A549 (cell line): ENCODE data around the gene LIMCH1. TPM values are rescaled to one million over a fixed set of nuclear protein-coding genes. Genes with fewer than 3 reads are reported as not detected.
A peak's percentile ranks its signal among the peaks of the same experiment; 100 is the strongest.

Source experiments
- ATAC-seq, 2 experiments: fragments of 200-7000 bp in 1 of 2; fragments of >200 bp in 1 of 2; cut with Nextera tagmentation in 1 of 2; cut with Tn5 transposase in 1 of 2; 3 replicates each; pipeline versions ENCODE4 v1.8.0 to v1.9.1; 2018 to 2020; ENCODE audit warnings: mild to moderate bottlenecking in 1 of 2, moderate library complexity in 1 of 2
- CTCF ChIA-PET: fragments of 300-600 bp; sonication (Branson Sonifier 250); formaldehyde crosslinking; extraction: SDS; loops from one replicate; lab custom pipeline; 2021; ENCODE audit warnings: antibody characterized with exemption, inconsistent platforms; lab: Yijun Ruan, JAX
- POLR2A ChIA-PET: fragments of 350-600 bp; formaldehyde crosslinking; extraction: SDS; loops from one replicate; lab custom pipeline; 2021; ENCODE audit warnings: antibody characterized with exemption, inconsistent platforms; lab: Yijun Ruan, JAX
- DNase-seq, 2 experiments: peaks; one replicate each; pipeline versions ENCODE4 v3.0.0 to v3.0.0-alpha.2; 2011 to 2016; ENCODE audit warnings: low read depth in 1 of 2, low spot score in 1 of 2
- FAIRE-seq: peaks from 2 replicates; lab custom pipeline; 2011; peaks lifted over from hg19 to GRCh38; lab: Jason Lieb, UNC
- H3K27ac ChIP-seq, 2 experiments: fragments of >200 bp; sonication (Bioruptor Twin); formaldehyde crosslinking; 3 replicates each; pipeline ENCODE4 v1.5.1; 2016 to 2017
- H3K4me1 ChIP-seq: fragments of >200 bp; sonication (Bioruptor Twin); formaldehyde crosslinking; 3 replicates; pipeline ENCODE4 v1.6.1; 2016
- H3K4me2 ChIP-seq: fragments of >200 bp; sonication (Bioruptor Twin); formaldehyde crosslinking; 3 replicates; pipeline ENCODE4 v1.6.1; 2016
- H3K4me3 ChIP-seq: fragments of >200 bp; sonication (Bioruptor Twin); formaldehyde crosslinking; 3 replicates; pipeline ENCODE4 v1.5.1; 2016
- H3K9me3 ChIP-seq: fragments of >200 bp; sonication (Bioruptor Twin); formaldehyde crosslinking; 3 replicates; pipeline ENCODE4 v1.6.1; 2016
- CBX8 ChIP-seq: fragments of 200-600 bp; sonication (generic); IDR thresholded peaks from 2 replicates; pipeline ENCODE4 v1.6.1; 2016
- FOSB ChIP-seq: fragments of 250-450 bp; sonication (Bioruptor Pico); IDR thresholded peaks from 2 replicates; pipeline ENCODE4 v1.5.0; 2020; ENCODE audit warnings: mild to moderate bottlenecking, moderate library complexity
- GATA3 ChIP-seq: IDR thresholded peaks from 2 replicates; pipeline ENCODE4 v1.6.1; 2012; ENCODE audit warnings: borderline replicate concordance
- HOXB5 ChIP-seq: fragments of 250-450 bp; sonication (Bioruptor Pico); IDR thresholded peaks from 2 replicates; pipeline ENCODE4 v1.5.0; 2020; ENCODE audit warnings: mild to moderate bottlenecking, moderate library complexity
- KDM5A ChIP-seq: fragments of 200-600 bp; sonication (generic); IDR thresholded peaks from 2 replicates; pipeline ENCODE4 v1.6.1; 2016; ENCODE audit warnings: antibody characterized with exemption, mild to moderate bottlenecking
- MAZ ChIP-seq: fragments of 150-350 bp; IDR thresholded peaks from 2 replicates; pipeline ENCODE4 v1.6.1; 2014; ENCODE audit warnings: antibody characterized with exemption, low read depth, low read length, borderline replicate concordance
- POLR2AphosphoS2 ChIP-seq: conservative IDR thresholded peaks from 2 replicates; pipeline ENCODE4 v1.6.1; 2012; ENCODE audit warnings: low read length, improper control_type of control experiment, inconsistent platforms
- RARB ChIP-seq: fragments of 250-450 bp; sonication (Bioruptor Pico); IDR thresholded peaks from 2 replicates; pipeline ENCODE4 v1.8.0; 2021; ENCODE audit warnings: mild to moderate bottlenecking, moderate library complexity
- RNF2 ChIP-seq: fragments of 200-600 bp; sonication (generic); IDR thresholded peaks from 2 replicates; pipeline ENCODE4 v1.6.1; 2016; ENCODE audit warnings: low read depth, mild to moderate bottlenecking, antibody characterized with exemption, moderate library complexity, borderline replicate concordance
- WGBS: methylation state at CpG from one replicate; pipeline ENCODE4 v1.1.6; 2017; ENCODE audit errors: missing lambda C conversion rate; 5-methylcytosine and 5-hydroxymethylcytosine counted together
- polyA plus RNA-seq, 4 experiments: library from polyadenylated mRNA; depleted of rRNA in 3 of 4; stranded (reverse); fragments of >200 nt; fragmentation: RNase III in 1 of 4; extraction: RNeasy Plus Mini Kit Qiagen cat#74134 plus additional on column Dnase treatment in 1 of 4; gene quantifications; 2 replicates in 3 of 4; 3 replicates in 1 of 4; pipeline ENCODE4 v1.2.3, GENCODE V29; 2011 to 2017
- TF ChIP-seq, protein P1 (sequence below): fragments of 150-350 bp; IDR thresholded peaks from 2 replicates; pipeline ENCODE4 v1.6.1; 2014; ENCODE audit warnings: low read depth, mild to moderate bottlenecking, low read length
- TF ChIP-seq, protein P2 (sequence below): fragments of >200 bp; sonication (Bioruptor Twin); formaldehyde crosslinking; IDR thresholded peaks from 3 replicates; pipeline ENCODE4 v1.6.1; 2016
- TF ChIP-seq, protein P3 (sequence below): IDR thresholded peaks from 2 replicates; pipeline ENCODE4 v1.6.1; 2012
- TF ChIP-seq, protein P4 (sequence below): fragments of 200-600 bp; sonication (generic); IDR thresholded peaks from 2 replicates; pipeline ENCODE4 v1.6.1; 2016; ENCODE audit warnings: antibody characterized with exemption, mild to moderate bottlenecking, moderate library complexity

The LIMCH1 gene
- polyA plus RNA-seq, 2 of the 4 experiments (the other 2 are of a cell fraction): 52.9 to 88.9 TPM

DNA sequence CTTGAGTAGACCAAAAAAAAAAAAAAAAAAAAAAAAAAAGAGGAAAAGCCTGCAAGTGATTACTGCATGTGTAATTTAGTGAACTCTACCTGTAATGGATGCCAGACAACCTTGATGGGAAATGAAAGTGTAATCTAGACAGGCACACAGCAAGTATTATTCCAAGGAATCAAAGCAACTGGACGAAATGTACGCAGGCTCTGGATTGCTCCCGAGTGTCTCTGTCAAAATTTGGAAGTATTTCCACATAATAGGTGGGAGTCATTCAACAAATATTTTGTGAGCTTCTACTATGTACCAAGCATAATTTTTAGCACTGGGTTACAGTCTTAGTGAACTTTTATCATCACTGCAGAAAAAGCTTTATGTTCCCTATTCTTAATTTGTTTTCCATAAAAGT is 64.2 kb downstream of the LIMCH1 start:
- ATAC-seq: no peak
- H3K9me3 ChIP-seq: no peaks in the 10 kb centered on the region
- TF ChIP-seq KDM5A (no peak), POLR2AphosphoS2 (no peak), MAZ (no peak), HOXB5 (CRISPR knock-in tag) (no peak)
- TF ChIP-seq, all 56 proteins: peak for 0
- POLR2A ChIA-PET: no interaction called here
- Histone ChIP-seq H3K27ac (peak overlapping the region; percentile 63 to 78; a peak in 4 of 6 replicates), H3K4me1 (peaks cover 68% of the 10 kb centered on the region), H3K4me3 (no peak overlapping the region), H3K4me2 (peak overlapping the region; percentile 78)
- no peak for DNase-seq
- no peak for FAIRE-seq
- WGBS: 63% methylated on average over 3 of the region's 3 CpGs
- CTCF ChIA-PET: interaction anchor here (2.0 kb wide), 1 partner anchor 10 kb away, joined by 5 read pairs; no protein-coding TSS in a partner anchor

DNA sequence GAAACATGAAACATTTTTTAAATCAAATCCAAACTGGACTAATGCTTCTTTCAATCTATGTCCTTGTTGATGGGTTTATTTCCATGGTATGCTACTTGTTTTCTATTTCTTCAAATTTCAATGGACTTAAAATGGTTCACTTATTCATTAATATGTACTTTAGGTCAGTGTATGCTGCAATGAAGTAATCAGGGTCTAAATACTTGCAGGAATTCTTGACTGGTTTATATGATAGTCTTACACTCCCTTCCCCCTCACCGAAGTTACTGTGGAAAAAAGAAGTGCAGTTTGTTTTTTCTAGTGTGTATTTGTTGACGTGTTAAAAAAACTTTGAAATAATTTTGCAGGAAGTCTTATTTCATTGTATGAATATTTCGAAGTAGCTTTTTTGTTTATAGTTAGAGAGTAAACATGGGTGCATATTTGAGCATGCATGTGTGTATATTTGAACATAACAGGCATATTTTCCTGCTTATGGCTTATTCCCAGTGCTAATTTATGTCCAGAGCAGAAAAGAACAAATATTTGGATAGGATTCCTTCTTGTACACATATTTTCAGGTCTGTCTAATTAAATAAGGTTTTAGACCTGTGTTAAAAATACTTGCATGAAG is 65.0 kb downstream of the LIMCH1 start:
- Histone ChIP-seq H3K9me3 (no peaks in the 10 kb centered on the region), H3K4me2 (peak overlapping the region; percentile 78), H3K4me3 (no peak overlapping the region), H3K27ac (peak overlapping the region; percentile 63 to 78; a peak in 3 of 6 replicates), H3K4me1 (peaks cover 59% of the 10 kb centered on the region)
- FAIRE-seq (no peak), DNase-seq (no peak), ATAC-seq (no peak)
- 22% methylated on average over 3 of the region's 3 CpGs for WGBS
- POLR2A ChIA-PET: no interaction called here
- TF ChIP-seq, protein P1, sequence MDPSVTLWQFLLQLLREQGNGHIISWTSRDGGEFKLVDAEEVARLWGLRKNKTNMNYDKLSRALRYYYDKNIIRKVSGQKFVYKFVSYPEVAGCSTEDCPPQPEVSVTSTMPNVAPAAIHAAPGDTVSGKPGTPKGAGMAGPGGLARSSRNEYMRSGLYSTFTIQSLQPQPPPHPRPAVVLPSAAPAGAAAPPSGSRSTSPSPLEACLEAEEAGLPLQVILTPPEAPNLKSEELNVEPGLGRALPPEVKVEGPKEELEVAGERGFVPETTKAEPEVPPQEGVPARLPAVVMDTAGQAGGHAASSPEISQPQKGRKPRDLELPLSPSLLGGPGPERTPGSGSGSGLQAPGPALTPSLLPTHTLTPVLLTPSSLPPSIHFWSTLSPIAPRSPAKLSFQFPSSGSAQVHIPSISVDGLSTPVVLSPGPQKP: no peak
- peak; percentile 27; the same call in 1 of the 2 replicates for TF ChIP-seq GATA3
- CTCF ChIA-PET: interaction anchor here (2.0 kb wide), 1 partner anchor 11 kb away, joined by 5 read pairs; no protein-coding TSS in a partner anchor

DNA sequence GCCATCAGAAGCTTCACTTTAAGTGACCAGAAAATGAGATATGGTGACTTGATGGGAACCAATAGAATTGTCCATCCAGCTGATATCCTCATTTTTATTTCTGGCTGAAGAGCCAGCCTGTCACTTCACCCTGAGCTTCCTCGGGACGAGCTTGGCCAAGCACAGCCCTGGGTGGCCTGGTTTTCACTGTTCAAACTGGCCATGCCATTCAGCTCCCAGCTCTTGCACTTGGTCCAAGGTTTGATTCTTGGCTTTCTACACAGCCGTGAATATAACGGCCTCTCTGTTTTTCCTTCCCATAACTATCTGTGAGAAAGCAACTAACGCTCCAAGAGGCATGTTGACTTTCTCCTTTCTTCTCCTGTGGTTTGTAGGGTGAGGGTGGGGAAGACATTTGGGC is 71.9 kb downstream of the LIMCH1 start:
- H3K4me1 ChIP-seq: peaks cover 40% of the 10 kb centered on the region
- FAIRE-seq (no peak), DNase-seq (no peak)
- no peaks in the 10 kb centered on the region for H3K9me3 ChIP-seq
- POLR2A ChIA-PET: no interaction called here
- H3K27ac ChIP-seq: peak overlapping the region; percentile 11 to 57; a peak in 1 of 6 replicates
- TF ChIP-seq FOSB (no peak), HOXB5 (CRISPR knock-in tag) (no peak), MAZ (no peak), KDM5A (no peak), RARB (no peak), RNF2 (no peak), CBX8 (no peak)
- TF ChIP-seq, protein P2, sequence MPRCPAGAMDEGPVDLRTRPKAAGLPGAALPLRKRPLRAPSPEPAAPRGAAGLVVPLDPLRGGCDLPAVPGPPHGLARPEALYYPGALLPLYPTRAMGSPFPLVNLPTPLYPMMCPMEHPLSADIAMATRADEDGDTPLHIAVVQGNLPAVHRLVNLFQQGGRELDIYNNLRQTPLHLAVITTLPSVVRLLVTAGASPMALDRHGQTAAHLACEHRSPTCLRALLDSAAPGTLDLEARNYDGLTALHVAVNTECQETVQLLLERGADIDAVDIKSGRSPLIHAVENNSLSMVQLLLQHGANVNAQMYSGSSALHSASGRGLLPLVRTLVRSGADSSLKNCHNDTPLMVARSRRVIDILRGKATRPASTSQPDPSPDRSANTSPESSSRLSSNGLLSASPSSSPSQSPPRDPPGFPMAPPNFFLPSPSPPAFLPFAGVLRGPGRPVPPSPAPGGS: no peak
- TF ChIP-seq, protein P3, sequence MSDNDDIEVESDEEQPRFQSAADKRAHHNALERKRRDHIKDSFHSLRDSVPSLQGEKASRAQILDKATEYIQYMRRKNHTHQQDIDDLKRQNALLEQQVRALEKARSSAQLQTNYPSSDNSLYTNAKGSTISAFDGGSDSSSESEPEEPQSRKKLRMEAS: no peak
- TF ChIP-seq, protein P4, sequence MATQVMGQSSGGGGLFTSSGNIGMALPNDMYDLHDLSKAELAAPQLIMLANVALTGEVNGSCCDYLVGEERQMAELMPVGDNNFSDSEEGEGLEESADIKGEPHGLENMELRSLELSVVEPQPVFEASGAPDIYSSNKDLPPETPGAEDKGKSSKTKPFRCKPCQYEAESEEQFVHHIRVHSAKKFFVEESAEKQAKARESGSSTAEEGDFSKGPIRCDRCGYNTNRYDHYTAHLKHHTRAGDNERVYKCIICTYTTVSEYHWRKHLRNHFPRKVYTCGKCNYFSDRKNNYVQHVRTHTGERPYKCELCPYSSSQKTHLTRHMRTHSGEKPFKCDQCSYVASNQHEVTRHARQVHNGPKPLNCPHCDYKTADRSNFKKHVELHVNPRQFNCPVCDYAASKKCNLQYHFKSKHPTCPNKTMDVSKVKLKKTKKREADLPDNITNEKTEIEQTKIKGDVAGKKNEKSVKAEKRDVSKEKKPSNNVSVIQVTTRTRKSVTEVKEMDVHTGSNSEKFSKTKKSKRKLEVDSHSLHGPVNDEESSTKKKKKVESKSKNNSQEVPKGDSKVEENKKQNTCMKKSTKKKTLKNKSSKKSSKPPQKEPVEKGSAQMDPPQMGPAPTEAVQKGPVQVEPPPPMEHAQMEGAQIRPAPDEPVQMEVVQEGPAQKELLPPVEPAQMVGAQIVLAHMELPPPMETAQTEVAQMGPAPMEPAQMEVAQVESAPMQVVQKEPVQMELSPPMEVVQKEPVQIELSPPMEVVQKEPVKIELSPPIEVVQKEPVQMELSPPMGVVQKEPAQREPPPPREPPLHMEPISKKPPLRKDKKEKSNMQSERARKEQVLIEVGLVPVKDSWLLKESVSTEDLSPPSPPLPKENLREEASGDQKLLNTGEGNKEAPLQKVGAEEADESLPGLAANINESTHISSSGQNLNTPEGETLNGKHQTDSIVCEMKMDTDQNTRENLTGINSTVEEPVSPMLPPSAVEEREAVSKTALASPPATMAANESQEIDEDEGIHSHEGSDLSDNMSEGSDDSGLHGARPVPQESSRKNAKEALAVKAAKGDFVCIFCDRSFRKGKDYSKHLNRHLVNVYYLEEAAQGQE: no peak
- TF ChIP-seq, all 56 proteins: peak for 0
- CTCF ChIA-PET: interaction anchor here (1.0 kb wide), 1 partner anchor 12 kb away, joined by 6 read pairs; no protein-coding TSS in a partner anchor
- Histone ChIP-seq H3K4me3 (no peak overlapping the region), H3K4me2 (no peak overlapping the region)
- ATAC-seq: no peak
- WGBS: 97% methylated on average over 5 of the region's 5 CpGs
